GM12892 (cell line): ENCODE data around the gene IGSF22.
"Not testable (repeated sequence)": the region's sequence is repeated elsewhere in the genome, so short reads cannot be mapped to it uniquely, and the experiment has no call there.

ENCODE experiments used
- DNase-seq: peaks from one replicate; pipeline ENCODE4 v3.0.0; 2011; ENCODE audit not compliant: insufficient read length
- FAIRE-seq: peaks from 2 replicates; lab custom pipeline; 2011; peaks lifted over from hg19 to GRCh38; lab: Jason Lieb, UNC
- POLR2A ChIP-seq: IDR thresholded peaks from 2 replicates; pipeline ENCODE4 v1.6.1; 2011; ENCODE audit warnings: low read depth, low read length, control low read depth
- POLR2AphosphoS5 ChIP-seq: IDR thresholded peaks from 2 replicates; pipeline ENCODE4 v1.6.1; 2011; ENCODE audit warnings: low read depth, low read length, control low read depth
- TAF1 ChIP-seq: IDR thresholded peaks from 2 replicates; pipeline ENCODE4 v1.6.1; 2011; ENCODE audit warnings: low read depth, mild to moderate bottlenecking, control low read depth, low read length, borderline replicate concordance

Gene IGSF22

DNA sequence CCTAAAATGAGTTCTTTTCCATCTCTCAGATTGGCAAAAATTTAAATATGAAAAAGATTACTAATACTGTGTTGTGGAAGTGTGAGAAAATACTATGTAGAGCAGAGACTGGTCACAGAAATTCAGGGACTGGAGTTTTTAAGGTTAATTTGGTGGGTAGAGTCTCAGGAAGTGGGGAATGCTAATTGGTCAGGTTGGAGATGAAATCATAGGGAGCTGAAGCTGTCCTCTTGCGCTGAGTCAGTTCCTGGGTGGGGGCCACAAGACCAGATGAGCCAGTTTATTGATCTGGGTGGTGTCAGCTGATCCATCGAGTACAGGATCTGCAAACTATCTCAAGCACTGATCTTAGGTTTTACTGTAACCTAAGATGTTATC lies 56.8 kb downstream of the IGSF22 start:
- DNase-seq (no peak), FAIRE-seq (no peak)
- TF ChIP-seq POLR2A, result no peak
- TF ChIP-seq POLR2AphosphoS5, result no peak
- TF ChIP-seq TAF1, result no peak

DNA sequence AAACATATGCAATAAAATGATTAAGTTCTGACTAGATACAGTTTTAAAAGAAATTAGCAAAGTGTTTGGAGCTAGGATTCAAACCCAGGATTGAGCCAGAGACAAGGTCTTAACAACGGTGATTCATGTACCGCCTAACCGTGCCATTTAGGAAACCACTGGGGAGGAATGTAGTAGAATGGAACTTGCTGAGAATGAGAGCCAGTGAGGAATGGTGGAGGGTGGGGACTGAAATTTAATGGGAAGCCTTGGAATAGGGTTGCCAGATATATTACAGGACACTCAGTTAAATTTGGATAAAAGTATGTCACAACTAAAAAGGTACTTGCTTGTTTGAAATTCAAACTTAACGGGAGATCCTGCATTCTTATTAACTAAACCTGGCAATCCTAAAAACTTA lies 57.9 kb downstream of the IGSF22 start:
- DNase-seq, result no peak
- TF ChIP-seq POLR2AphosphoS5 (no peak), POLR2A (no peak), TAF1 (no peak)
- no peak for FAIRE-seq

DNA sequence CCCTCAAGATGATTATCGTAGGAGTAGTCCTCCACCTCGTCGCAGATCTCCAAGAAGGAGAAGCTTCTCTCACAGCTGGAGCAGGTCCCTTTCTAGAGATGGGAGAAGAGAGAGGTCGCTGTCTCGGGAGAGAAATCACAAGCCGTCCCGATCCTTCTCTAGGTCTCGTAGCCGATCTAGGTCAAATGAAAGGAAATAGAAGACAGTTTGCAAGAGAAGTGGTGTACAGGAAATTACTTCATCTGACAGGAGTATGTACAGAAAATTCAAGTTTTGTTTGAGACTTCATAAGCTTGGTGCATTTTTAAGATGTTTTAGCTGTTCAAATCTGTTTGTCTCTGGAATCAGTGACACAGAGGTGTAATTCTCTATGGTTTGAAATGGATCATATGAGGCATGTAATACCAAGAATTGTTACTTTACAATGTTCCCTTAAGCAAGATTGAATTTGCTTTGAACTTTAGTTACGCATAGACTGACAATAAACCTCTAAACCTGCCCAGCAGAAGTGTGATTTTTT lies 60.6 kb downstream of the IGSF22 start:
- DNase-seq, FAIRE-seq: not testable (repeated sequence)

DNA sequence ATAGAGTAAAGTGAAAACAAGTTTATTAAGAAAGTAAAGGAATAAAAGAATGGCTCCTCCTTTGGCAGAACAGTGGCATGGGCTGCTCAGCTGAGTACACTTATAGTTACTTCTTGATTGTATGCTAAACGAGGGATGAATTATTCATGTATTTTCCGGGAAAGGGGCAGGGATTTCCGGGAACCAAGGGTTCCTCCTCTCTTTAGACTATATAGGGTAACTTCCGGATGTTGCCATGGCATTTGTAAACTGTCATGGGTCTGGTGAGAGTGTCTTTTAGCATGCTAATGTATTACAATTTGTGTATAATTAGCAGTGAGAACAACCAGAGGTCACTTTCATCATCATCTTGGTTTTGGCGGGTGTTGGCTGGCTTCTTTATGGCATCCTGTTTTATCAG lies 68.3 kb downstream of the IGSF22 start:
- DNase-seq, result no peak
- TF ChIP-seq POLR2A, result no peak
- TF ChIP-seq TAF1, result no peak
- no peak for TF ChIP-seq POLR2AphosphoS5
- FAIRE-seq, result no peak
